GM19395 (cell line): ENCODE measurements around the gene DLGAP4.
"Not testable (repeated sequence)": the region's sequence is repeated elsewhere in the genome, so short reads cannot be mapped to it uniquely, and the experiment has no call there.

Source experiments
- ATAC-seq: cut with Tn5 transposase; IDR thresholded peaks from one replicate; pipeline ENCODE4 v1.9.1; 2021; ENCODE audit warnings: mild to moderate bottlenecking, moderate library complexity; ENCODE audit not compliant: unreplicated experiment

The DLGAP4 gene

DNA sequence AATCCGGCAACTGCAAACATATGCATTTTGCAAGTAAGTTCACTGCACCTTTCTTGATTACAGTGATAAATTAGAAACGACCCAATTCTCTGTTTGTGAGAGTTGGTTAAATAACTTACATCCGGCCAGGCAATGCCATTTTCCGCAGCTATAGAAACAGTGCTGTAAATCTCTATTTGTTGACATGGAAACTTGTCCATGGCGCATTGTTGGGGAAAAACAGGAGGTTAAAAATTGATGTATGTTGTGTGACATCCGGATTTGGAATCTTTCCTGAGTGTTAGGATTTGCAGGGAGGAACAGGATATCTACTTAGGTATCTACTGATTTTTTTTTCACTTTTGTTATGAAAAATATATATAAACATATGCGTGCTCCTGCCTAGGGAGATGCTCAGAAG is 66.5 kb downstream of the DLGAP4 start:
- no peak for ATAC-seq

DNA sequence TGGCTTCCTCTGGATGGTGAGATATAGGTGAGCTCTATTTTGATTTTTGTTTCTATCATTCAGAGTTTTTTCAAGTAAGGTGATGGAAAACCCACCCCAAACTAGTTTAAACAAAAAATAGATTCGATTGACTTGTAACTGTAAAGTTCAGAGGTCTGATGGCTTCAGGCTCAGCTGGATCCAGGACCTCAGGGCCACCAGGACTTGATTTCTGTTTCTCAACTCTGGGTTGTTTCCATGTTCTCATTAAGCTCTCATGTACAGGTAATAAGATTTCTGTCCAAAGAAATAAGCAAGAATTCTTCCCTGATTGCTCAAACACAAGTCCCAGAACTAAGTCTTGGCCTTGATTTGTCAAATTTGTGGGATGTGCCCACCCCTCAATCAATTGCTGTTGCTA is 67.0 kb downstream of the DLGAP4 start:
- no peak for ATAC-seq

DNA sequence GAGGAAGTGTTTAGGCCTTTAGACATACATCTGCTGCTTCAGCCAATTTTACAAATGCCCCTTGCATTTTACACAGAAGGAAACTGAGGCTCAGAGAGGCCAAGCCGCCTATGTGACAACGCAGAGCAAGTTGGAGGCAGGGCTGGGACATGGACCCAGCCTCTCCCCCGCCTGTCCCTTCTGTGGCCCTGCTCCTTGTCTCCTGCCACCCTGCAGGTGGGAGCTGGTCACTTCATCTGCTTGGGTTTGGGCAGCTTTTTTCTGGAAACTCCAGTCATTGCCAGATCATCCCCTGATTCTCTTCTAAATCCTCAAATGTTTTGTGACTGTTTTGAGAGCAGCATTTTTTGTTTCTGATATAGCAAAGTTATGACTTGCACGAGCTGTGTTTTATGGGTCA is 68.9 kb downstream of the DLGAP4 start:
- ATAC-seq = no peak

DNA sequence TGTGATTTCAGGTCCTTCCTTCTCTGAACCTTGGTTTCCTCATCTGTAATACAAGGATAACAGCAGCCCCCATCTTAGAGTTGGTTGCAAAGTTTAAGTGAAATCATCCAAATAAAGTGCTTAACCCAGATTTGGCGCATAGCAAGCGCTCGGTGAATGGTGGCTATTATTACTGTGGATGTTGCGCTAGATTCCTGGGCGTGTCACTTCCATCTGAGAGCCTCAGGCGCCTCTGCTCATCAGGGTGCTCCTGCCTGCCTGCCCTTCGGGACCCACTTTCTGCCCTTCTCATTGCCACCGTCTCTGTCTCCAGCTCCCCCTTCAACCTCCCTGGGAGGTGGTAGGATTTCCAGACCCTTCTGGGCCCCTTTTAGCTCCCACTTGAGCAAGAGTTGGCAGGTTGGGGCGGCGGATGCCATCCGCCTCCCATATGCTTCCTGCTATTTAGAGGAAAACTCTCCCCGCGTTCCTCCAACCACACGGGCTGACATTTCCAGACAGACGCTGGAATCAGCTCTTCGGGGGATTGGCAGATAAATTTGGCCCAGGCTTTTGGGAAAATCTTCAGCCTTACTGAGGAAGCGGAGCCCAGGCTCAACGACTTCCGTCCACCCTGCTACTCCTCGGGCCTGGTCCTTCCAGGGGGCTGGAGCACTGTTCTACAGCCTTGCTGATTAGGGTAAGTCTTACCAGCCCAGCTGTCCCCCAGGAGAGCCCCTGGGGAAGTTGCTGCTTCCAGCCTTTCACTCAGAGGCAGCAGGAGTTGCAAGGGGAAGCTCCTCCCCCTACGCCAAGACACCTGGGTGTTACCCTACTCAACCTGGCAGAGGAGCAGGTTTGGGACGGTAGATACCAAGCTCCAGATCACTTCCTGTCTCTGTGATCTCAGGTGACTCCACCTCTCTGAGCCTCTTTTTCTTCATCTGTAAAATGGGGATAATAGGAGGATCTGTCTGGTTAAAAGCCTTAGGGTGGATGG is 71.5 kb downstream of the DLGAP4 start:
- ATAC-seq = no peak

DNA sequence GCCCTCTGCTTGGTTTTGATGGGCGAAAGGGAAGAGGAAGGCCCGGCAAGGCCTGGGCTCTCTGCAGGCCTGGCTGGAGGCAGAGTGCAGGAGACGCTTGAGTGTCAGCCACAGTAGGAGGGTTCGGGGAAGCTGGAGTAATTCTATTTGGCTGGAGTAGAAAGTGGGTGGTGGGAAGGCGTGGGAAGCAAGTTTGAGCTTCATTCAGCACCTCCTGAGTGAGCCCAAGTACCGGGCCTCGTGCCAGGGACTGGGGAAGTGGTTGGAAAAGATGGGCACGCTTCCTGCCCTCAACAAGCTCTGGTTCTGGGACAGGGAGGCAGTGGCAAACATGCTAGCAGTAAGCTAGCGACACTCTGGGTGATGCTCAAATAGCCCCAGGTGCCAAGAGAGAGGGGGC is 72.5 kb downstream of the DLGAP4 start:
- ATAC-seq = no peak

DNA sequence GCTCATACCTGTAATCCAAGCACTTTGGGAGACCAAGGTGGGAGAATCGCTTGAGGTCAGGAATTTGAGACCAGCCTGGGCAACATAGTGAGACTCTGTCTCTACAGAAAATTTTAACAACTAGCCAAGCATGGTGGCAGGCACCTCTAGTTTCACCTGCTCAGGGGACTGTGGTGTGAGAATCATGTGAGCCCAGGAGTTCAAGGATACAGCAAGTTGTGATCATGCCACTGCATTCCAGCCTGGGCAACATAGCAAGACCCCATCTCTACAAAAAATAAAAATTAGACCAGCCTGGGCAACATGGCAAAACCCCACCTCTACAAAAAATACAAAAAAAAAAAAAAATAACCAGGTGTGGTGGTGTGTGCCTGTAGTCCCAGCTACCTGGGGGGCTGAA is 73.8 kb downstream of the DLGAP4 start:
- ATAC-seq = not testable (repeated sequence)

DNA sequence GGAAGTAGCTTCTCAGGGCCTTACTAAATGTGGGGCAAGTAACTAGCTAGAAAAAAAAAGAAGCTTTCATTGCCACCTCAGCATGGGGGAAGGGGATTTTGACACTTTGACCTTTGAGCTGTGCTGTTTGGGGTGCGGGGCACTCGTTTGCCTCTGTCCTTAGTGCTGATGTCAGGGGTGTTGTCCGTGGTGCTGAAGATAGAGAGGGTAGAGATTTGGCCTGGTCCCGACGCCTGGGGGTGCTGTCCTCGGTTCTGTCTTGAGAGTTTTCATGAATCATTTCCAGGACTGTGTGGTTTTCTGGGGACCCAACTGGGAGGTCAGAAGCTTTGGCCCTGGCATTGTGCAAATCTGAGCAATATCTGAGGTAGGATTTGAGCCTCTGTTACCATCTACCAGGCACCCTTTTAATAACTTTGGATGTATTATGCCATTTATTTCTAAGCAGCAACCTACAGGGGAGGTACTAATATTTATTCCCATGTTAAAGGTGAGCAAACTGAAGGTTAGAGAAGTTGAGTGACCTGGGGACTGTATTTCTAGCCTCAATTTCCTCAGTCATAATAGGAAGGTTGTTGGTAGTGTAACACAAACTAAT is 78.0 kb downstream of the DLGAP4 start:
- ATAC-seq = no peak

DNA sequence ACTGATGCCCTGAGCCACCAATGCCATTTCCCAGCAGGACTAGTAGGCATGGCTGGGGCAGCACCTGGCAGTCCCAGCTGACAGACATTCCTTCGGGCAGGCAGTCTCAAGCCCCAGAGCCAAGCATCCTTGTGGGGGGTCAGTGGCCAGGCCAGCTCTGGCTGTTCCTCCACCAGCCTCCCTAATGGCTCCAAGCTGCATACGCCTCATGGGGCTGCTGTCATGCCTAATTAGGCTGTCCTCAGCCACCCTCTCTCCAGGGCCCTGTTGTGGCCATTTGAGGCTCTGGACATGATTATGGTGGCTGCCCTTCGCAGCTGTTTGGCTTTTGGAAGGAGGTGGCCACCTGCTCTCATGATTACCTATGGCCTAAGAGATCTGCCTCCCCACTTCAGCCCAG is 79.4 kb downstream of the DLGAP4 start:
- ATAC-seq = no peak

DNA sequence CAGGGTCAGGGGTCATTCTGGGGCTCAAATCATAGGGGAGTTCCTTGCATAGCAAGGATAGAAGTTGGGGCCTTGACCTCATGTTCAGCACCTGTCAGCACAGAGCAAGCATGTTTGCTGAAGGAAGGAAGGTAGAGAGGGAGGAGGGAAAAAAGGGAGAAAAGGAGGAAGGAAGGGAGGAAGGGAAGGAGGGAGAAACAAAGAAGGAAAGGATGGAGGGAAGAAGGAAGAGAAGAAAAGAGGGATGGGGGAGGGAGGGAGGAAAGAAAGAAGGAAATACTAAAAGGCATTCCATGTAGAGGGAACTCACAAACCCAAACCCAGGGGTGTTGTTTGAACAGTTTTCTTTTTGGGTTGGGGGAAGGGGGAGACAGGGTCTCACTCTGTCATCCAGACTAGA is 80.1 kb downstream of the DLGAP4 start:
- ATAC-seq = no peak

DNA sequence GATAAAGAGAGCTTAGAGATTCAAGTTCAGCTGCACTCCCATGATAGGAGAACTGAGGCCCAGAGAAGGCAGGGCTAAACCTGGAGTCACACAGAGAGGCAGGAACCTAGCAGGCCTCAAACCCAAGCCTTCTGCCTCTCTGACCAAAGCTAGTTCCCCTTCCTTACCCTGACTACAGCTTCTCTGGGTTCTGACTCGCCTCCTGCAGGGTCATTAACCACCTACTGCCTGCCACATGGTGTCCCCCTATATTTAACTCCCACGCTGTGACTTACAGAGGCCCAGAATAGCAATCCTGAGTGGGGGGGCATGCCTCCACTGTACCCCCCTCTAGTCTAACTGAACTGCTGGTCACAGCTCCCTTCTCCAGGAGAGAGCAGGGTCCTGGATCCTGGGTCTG is 84.1 kb downstream of the DLGAP4 start:
- no peak for ATAC-seq

DNA sequence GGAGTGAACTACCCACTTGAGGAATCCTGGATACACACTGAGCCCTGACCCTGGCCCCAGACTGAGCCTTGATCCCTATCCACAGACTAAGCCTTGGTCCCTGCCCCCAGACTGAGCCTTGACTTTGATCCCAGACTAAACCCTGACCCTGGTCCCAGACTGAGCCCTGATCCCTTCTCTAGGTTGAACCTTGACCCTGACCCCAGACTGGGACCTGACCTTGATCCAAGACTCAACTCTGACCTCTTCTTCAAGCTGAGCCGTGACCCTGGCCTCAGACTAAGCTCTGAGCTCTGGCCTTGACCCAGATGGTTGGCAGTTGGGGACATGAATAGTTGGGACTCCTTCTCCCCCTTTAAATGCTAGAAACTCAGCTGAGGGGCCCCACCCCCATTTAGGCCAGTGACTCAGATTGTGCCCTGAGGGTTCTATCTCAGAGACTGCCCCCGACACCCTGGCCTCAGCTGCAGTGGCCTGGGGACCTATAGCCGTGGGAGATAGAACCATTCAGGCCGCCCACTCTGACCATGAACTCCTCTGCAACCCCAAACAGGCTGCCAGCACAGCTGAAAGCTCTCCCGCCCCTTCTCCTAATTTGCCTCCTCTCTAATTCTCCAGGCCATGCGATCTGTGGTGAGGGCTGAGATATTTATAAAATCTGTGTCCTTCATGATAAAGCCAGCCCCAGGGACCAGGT is 84.7 kb downstream of the DLGAP4 start:
- ATAC-seq = no peak

DNA sequence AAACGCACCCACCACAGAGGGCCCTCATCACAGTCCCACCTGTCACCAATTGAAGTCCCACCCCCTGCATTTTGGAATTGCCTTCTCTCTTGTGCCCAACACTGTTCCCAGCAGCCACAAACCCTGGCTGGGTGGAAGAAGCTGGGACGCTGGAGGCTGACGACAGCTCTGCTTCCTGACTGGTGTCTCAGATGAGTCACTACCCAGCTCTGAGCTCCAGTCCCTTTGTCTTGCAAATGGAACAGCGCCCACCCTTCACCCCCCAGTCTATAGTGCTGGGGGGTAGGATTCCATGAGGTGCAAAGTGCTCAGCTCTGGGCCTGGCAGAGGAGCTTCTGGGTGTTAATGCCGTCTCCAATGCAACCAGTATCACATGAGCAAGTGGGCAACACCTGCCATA is 85.3 kb downstream of the DLGAP4 start:
- no peak for ATAC-seq

DNA sequence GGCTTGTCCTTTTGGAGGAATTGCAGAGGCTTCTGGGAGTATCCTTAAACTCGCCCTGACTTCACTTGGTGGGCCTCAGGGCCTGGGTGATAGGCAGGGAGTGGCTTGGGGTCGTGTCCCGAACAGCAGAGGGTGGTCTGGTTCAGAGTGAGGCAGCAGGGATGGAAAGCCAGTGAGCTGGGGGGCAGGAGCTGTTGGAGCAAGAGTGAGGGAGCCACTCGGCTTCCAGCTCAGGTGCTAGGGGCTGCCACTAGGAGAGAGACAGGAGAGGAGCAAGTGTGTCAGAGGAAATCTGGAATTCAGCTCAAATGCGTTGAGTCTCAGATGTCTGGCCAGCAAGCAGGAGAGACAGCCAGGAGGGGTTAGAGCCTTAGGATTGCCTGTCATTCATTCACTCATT is 85.8 kb downstream of the DLGAP4 start:
- ATAC-seq = no peak

DNA sequence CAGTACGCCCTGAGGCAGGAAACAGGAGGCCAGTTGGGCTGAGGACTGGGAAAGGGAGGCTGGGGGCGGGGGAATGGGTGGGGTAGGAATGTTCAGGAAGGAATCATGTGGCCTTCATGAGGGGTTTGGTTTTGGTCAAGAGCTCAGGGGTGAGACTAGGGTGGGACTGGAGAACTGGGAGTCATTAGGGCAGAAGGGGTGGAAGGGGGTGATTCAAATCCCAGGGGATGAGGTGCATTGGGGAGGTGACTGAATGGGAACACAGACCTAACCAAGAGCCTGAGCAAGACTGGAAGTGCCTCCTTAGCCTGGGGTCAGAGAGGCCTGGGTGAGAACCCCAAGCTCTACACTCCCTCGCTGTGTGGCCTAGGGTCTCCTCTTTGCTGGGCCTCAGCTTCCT is 86.8 kb downstream of the DLGAP4 start:
- ATAC-seq = no peak

DNA sequence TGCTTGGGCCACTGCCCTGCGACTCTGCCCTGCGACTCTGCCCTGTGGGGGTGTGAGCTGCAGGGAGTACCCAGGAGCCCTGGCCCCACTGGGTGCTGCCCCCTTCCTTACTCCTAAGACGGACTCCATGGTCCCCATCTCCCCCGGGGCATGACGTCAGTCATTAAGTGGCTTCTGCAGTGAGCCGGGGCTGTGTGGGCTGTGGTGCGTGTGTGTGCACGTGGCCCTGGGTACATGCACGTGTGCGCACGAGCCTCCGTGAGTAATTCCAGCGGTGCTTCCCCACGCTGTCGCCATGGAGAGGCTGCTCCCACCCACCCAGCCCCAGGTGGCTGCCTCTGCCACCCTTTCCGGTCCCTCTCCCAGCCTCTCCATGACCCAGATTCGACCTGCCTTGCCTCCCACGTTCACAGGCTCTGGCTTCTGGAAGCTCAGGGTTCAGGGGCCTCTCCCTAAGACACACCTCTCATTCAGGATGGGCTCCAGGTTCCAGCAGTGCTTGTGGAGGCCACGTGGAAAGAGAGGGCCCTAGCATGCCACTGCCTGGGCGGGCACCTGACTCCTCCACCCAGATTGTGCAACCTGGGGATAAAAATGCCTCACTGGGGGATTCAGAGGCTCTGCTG is 88.3 kb downstream of the DLGAP4 start:
- no peak for ATAC-seq

DNA sequence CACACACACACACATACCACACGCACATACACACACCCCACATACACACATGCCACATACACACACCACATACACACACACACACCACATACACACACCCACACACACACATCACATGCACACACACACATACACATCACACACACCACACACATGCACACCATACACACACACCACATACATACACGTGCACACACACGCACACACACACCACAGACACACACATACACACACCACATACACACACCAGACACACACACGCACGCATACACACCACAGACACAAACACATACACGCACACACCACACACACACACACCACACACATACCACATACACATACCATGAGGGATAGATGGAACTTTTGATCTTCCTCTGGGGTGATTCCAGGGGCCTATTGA is 90.2 kb downstream of the DLGAP4 start:
- ATAC-seq = no peak

DNA sequence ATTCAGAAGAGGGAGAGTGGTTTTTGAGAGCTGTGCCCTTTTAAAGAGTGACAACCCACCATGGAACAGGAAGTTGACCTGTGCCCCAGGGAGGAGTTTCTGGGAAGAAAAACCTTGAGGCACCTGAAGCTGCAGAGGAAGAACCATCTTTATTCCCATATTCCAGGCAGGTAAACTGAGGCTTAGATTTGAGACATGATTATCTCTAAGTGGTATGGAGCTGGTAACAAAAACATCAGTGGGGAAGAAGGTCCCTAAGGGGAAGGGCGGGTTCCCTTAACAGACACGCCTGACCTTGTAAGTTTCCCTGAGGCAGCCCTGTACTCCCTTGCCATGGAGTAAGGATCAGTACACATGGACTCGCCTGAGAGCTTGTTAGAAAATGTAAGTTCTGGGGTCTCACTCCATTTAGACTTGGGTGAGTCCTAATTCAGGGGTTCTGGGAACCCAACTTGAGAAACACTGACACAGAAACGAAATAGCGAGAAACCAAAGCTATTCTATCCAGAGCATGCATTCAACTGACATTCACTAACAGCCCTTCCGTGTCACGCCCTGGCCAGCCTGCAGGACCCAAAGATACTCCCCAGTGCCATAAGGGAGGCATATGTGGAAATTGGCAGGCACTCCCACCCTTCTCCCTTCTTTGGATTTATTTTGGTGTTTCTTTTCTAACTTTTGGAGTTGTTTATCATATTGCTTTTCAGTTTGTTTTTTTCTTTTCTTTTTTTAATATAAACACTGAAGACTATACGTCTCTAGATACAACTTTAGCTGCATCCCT is 90.9 kb downstream of the DLGAP4 start:
- ATAC-seq = no peak

DNA sequence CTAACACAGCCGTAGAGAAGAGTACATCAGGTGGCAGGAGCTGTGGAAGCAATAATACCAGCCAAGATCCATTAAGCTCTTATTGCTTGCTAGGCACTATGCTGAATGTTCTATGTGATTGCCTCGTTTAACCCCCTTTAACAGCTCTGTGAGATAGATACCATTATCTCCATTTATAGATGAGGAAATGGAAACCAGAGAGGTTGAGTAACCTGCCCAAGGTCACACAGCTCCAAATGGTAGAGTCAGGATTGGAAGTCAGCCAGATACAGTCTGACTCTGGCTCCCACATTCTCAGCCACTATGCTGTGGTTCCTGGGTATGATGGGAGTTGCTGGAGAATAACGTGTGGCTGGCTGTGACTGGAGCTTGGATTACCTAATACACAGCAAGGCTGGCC is 92.4 kb downstream of the DLGAP4 start:
- ATAC-seq = no peak

DNA sequence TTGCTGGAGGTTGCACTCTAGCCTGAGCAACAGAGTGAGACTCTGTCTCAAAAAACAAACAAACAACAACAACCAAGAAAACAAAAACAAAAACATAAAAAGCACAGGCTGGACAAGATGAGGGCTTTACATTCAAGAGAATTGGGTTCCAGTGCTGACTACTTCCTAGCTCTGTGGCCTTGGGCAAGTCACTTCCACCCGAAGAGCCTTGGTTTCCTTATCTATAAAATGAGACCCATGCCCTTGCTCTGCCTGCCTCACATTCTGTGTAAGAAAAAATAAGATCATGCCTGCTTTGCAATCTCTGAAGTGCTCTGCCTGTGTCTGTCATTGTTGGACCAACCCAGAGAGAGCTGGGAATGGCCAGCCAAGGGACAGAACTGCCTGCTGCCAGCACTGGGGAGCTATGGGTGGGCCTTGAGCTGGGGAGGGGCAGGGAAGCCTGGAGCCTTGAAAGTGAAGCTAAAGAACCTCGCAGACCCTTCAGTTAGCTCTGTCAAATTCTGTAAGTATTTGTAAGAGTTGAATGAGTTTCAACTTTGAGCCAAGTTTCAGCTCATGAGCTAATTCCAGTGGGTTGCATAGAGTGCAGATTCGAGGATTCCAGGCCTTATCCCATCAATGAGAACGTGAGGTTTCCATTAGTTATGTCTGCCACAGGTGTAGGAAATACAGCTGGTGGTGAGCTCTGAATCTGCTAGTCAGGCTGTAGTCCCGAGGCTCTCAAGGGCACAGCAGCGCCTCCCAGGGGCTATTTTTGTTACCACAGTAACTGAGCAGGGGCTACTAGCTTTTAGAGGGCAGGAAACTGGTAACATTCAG is 93.2 kb downstream of the DLGAP4 start:
- ATAC-seq = no peak
